HUES48 (cell line): Measurements from ENCODE around the gene DCTN3.

Source experiments
- H3K27ac ChIP-seq: one replicate; pipeline ENCODE4 v1.7.0; 2013; ENCODE audit warnings: low read depth, low read length, inconsistent platforms
- H3K27me3 ChIP-seq: 2 replicates; pipeline ENCODE4 v1.6.1; 2013; ENCODE audit warnings: mild to moderate bottlenecking, low read length; ENCODE audit not compliant: control insufficient read depth, insufficient read depth
- H3K36me3 ChIP-seq: 2 replicates; pipeline ENCODE4 v1.6.1; 2013; ENCODE audit warnings: low read length; ENCODE audit not compliant: control insufficient read depth, insufficient read depth
- H3K4me1 ChIP-seq: 2 replicates; pipeline ENCODE4 v1.6.1; 2013; ENCODE audit warnings: mild to moderate bottlenecking, low read length; ENCODE audit not compliant: control insufficient read depth, insufficient read depth
- H3K4me3 ChIP-seq: 2 replicates; pipeline ENCODE4 v1.5.1; 2013; ENCODE audit warnings: mild to moderate bottlenecking, low read depth, low read length
- H3K9ac ChIP-seq: 2 replicates; pipeline ENCODE4 v1.6.1; 2013; ENCODE audit warnings: mild to moderate bottlenecking, low read depth, low read length, moderate library complexity
- H3K9me3 ChIP-seq: 2 replicates; pipeline ENCODE4 v1.6.1; 2013; ENCODE audit warnings: low read length; ENCODE audit not compliant: control insufficient read depth, insufficient read depth

DCTN3 gene

GRCh38 chr9:34588671-34589635, 31.3 kb downstream of the DCTN3 start:
- Histone ChIP-seq H3K27me3 (peaks cover 100% of the 10 kb centered on the region), H3K4me1 (peaks cover 26% of the 10 kb centered on the region), H3K36me3 (no peaks in the 10 kb centered on the region), H3K9ac (no peak overlapping the region), H3K9me3 (no peaks in the 10 kb centered on the region), H3K27ac (no peak overlapping the region), H3K4me3 (peak overlapping the region; percentile 63)

GRCh38 chr9:34587271-34587670, 33.0 kb downstream of the DCTN3 start:
- Histone ChIP-seq H3K27me3 (peaks cover 100% of the 10 kb centered on the region), H3K9me3 (no peaks in the 10 kb centered on the region), H3K36me3 (no peaks in the 10 kb centered on the region), H3K27ac (no peak overlapping the region), H3K9ac (no peak overlapping the region), H3K4me1 (peaks cover 22% of the 10 kb centered on the region), H3K4me3 (no peak overlapping the region)

- no peak overlapping the region for H3K27ac ChIP-seq
- peaks cover 98% of the 10 kb centered on the region for H3K27me3 ChIP-seq
- H3K4me3 ChIP-seq: no peak overlapping the region
- H3K4me1 ChIP-seq: peaks cover 19% of the 10 kb centered on the region
- H3K9ac ChIP-seq: no peak overlapping the region
- H3K36me3 ChIP-seq: no peaks in the 10 kb centered on the region
- H3K9me3 ChIP-seq: no peaks in the 10 kb centered on the region
These were observed 34.2 kb downstream of the DCTN3 start for GRCh38 chr9:34585946-34586669.

GRCh38 chr9:34584970-34585369, 35.3 kb downstream of the DCTN3 start:
- H3K4me1 ChIP-seq: peaks cover 24% of the 10 kb centered on the region
- H3K36me3 ChIP-seq: no peaks in the 10 kb centered on the region
- peaks cover 98% of the 10 kb centered on the region for H3K27me3 ChIP-seq
- no peaks in the 10 kb centered on the region for H3K9me3 ChIP-seq
- no peak overlapping the region for H3K27ac ChIP-seq
- no peak overlapping the region for H3K4me3 ChIP-seq
- no peak overlapping the region for H3K9ac ChIP-seq

GRCh38 chr9:34582787-34583186, 37.5 kb downstream of the DCTN3 start:
- no peaks in the 10 kb centered on the region for H3K36me3 ChIP-seq
- H3K9me3 ChIP-seq: no peaks in the 10 kb centered on the region
- H3K9ac ChIP-seq: no peak overlapping the region
- H3K4me3 ChIP-seq: no peak overlapping the region
- no peak overlapping the region for H3K27ac ChIP-seq
- H3K4me1 ChIP-seq: peaks cover 37% of the 10 kb centered on the region
- peaks cover 98% of the 10 kb centered on the region for H3K27me3 ChIP-seq

- no peaks in the 10 kb centered on the region for H3K36me3 ChIP-seq
- no peaks in the 10 kb centered on the region for H3K9me3 ChIP-seq
- no peak overlapping the region for H3K9ac ChIP-seq
- H3K27me3 ChIP-seq: peaks cover 96% of the 10 kb centered on the region
- H3K27ac ChIP-seq: no peak overlapping the region
- H3K4me1 ChIP-seq: peaks cover 42% of the 10 kb centered on the region
- H3K4me3 ChIP-seq: no peak overlapping the region
These were observed 39.0 kb downstream of the DCTN3 start for GRCh38 chr9:34581318-34581717.

GRCh38 chr9:34580358-34580757, 39.9 kb downstream of the DCTN3 start:
- peaks cover 95% of the 10 kb centered on the region for H3K27me3 ChIP-seq

GRCh38 chr9:34579808-34580163, 40.5 kb downstream of the DCTN3 start:
- H3K4me3 ChIP-seq: no peak overlapping the region
- H3K9ac ChIP-seq: no peak overlapping the region
- H3K27me3 ChIP-seq: peaks cover 95% of the 10 kb centered on the region

More at GRCh38 chr9:34580358-34580757, 39.9 kb downstream of the DCTN3 start:
- Histone ChIP-seq H3K9me3 (no peaks in the 10 kb centered on the region), H3K4me3 (no peak overlapping the region), H3K9ac (no peak overlapping the region), H3K36me3 (no peaks in the 10 kb centered on the region), H3K27ac (peak overlapping the region; percentile 48), H3K4me1 (peaks cover 35% of the 10 kb centered on the region)

GRCh38 chr9:34579104-34579807, 41.0 kb downstream of the DCTN3 start:
- H3K27me3 ChIP-seq: peaks cover 90% of the 10 kb centered on the region
- no peaks in the 10 kb centered on the region for H3K9me3 ChIP-seq
- H3K4me3 ChIP-seq: peak overlapping the region; percentile 64
- no peaks in the 10 kb centered on the region for H3K36me3 ChIP-seq
- no peak overlapping the region for H3K9ac ChIP-seq
- no peak overlapping the region for H3K27ac ChIP-seq
- H3K4me1 ChIP-seq: peaks cover 32% of the 10 kb centered on the region

More at GRCh38 chr9:34579808-34580163, 40.5 kb downstream of the DCTN3 start:
- no peaks in the 10 kb centered on the region for H3K36me3 ChIP-seq
- H3K27ac ChIP-seq: no peak overlapping the region
- peaks cover 31% of the 10 kb centered on the region for H3K4me1 ChIP-seq
- no peaks in the 10 kb centered on the region for H3K9me3 ChIP-seq

GRCh38 chr9:34578241-34579103, 41.8 kb downstream of the DCTN3 start:
- Histone ChIP-seq H3K27me3 (peaks cover 82% of the 10 kb centered on the region), H3K4me3 (peak overlapping the region; percentile 64), H3K27ac (peak overlapping the region; percentile 77), H3K9ac (no peak overlapping the region), H3K36me3 (no peaks in the 10 kb centered on the region), H3K4me1 (peaks cover 34% of the 10 kb centered on the region), H3K9me3 (no peaks in the 10 kb centered on the region)
